UCSD-AML1 (cell line): Measurements from ENCODE around the gene SYNCRIP.
A peak's percentile ranks its signal among the peaks of the same experiment; 100 is the strongest.
"Not testable (repeated sequence)": the region's sequence is repeated elsewhere in the genome, so short reads cannot be mapped to it uniquely, and the experiment has no call there.

Source experiments
- DNase-seq: peaks from one replicate; lab custom pipeline; 2025; ENCODE audit not compliant: unreplicated experiment; lab: John Stamatoyannopoulos, UW

SYNCRIP gene

DNA sequence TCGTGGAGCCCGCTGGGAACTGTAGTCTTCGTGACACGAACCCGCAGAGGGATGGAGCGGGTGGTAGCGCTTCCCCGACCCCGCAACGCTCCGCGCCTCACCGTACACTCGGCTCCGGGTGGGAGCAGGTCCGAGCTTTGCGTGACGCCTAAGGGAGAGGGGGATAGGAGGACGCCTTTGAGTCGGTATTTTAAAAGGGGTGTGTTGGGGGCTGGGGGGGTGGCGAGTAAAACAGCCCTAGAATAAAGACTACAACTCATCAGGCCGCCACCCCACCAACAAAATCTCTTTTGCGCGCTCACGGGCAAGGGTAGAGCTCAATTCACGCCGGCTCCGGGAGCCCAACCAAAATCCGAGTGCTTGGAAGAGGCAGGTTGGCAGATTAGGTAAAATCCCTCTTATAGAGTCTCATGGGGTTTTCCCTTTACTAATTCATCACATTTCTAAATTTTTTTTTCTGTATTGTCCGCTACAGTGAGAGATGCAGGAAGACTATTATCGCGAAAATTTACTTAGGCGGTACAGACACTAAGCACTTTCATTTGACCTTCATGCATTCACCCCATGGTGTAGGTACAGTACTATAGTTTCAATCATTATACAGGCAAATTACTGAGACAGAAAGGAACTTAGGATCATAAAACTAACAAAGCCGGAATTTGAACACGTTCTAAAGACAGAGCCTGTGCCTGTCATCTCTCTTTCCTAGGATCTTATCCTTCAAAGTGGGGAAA, 48.3 kb downstream of the SYNCRIP start:
- no peak for DNase-seq

DNA sequence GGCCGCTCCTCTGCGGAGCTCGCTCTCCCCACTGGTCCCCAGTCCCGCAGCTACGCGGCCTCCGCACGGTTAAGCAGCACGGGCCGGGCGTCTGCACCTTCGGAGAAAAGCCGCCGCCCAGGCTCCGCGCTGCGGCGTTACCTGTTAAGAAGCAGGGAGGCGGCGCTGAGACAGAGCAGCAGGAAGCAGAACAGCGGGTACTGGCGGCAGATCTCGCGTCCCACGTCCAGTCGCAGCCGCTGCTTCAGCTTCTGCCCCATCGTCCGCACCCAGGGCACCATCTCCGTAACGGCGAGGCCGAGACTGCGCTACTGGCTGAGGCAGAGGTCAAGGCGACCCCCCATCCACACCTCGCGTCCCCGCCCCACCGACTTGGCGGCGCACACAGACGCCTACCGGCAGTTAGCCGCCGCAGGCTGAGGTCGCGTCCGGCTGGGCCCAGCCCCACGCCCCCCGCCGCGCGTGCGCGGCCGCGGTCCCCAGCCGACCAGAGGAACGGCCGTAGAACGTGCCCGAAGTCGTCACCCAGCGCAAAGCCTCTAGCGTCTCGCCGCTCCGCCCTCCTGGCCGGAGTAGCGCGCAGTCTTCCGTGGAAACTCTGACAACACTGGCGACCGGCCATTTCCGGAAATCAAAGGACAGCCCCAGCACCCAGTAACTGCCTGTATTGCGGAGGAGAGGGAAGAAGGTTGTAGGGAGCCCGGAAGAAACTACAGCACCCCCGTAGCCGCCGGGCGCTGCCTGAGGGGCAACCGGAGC, 49.1 kb downstream of the SYNCRIP start, which contains the start of gene SNX14:
SNX14 (minus strand) TSS at position 421 of the 759 bp plus-strand sequence; CDS start at position 281, 140 bp downstream.
- DNase-seq: peak; percentile 97

DNA sequence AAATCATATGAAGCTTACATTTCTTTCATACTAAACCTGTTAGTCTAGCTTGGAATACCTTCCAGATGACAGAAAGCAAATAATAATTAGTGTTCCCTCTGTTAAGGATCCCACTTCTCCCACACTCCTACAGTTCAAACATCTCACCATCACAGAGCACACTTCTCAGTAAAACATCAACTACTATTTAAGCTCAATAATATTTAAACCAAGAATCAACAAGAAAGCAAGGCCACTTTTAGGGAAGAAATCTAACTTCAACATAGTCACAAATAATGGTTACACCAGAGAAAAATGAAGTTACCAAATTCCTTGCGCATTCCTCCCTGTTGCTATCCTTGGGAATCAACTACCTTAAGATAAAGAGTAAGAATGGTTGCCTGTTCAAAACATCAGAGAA, 50.7 kb downstream of the SYNCRIP start:
- DNase-seq: no peak

DNA sequence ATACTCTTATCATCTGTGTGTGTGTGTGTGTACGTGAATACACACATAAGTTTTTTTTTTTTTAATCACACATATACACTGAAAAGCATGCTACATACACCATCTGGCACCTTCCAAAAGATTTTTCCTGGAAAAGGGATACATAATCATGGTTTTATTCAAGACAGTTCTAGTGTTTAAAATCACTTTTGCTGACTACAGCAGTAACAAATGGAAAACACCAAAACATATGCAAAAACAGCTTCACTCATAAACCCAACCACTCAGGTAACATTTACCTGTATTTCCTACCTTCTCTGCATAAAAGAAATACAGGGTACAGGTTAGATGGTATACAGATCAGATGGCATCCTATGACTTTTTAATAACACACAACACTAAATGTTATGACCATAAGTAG, 51.5 kb downstream of the SYNCRIP start:
- no peak for DNase-seq

DNA sequence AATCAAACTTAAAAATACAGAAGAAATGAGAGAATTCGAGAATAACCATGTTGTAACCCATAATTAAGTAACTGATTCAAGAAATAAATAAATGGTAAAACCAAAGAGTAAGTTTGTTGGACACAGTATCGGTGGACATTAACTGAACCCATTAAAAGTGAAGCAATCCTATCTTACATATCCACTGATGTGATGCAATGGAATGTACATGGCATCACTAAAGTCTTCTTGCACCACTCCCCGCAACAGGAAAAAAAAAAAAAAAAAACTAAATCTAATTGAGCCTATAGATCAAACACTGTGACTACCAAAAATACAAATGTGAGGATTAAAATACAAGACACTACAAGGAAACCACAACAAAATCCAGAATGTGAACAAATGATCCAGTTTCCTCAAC, 56.9 kb downstream of the SYNCRIP start:
- DNase-seq: no peak

DNA sequence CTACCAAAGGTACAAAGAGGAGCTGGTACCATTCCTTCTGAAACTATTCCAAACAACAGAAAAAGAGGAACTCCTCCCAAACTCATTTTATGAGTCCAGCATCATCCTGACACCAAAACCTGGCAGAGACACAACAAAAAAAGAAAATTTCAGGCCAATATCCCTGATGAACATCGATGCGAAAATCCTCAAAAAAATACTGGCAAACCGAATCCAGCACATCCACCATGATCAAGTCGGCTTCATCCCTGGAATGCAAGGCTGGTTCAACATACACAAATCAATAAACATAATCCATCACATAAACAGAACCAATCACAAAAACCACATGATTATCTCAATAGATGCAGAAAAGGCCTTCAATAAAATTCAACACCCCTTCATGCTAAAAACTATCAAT, 59.9 kb downstream of the SYNCRIP start:
- not testable (repeated sequence) for DNase-seq

DNA sequence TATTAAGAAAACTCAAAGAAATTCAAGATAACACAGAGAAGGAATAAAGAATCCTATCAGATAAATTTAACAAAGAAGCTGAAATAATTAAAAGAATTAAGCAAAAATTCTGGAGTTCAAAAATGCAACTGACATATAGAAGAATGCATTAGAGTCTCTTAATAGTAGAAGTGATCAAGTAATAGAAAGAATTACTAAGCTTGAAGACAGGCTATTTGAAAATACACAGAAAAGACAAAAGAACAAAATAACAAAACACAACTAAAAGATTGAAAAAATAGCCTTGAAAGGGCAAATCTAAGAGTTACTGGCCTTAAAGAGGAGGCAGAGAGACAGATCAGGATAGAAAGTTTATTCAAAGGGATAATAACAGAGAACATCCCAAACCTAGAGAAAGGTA, 61.1 kb downstream of the SYNCRIP start:
- no peak for DNase-seq

DNA sequence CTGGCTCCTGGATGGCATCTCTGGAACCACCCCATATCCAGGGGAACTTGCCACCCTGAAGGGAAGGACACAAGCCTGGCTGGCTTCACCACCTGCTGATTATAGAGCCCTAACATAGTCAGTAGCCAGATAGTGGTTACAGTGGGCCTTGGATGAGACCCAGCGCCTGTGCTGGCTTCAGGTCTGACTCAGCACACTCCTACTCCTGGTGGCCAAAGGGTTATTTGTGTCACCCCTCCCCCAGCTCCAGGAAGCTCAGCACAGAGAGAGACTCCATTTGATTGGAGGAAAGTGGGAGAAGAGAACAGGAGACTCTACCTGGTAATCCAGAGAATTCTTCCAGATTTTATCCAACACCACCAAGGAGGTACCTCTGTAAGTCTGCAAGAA, 61.8 kb downstream of the SYNCRIP start:
- no peak for DNase-seq

DNA sequence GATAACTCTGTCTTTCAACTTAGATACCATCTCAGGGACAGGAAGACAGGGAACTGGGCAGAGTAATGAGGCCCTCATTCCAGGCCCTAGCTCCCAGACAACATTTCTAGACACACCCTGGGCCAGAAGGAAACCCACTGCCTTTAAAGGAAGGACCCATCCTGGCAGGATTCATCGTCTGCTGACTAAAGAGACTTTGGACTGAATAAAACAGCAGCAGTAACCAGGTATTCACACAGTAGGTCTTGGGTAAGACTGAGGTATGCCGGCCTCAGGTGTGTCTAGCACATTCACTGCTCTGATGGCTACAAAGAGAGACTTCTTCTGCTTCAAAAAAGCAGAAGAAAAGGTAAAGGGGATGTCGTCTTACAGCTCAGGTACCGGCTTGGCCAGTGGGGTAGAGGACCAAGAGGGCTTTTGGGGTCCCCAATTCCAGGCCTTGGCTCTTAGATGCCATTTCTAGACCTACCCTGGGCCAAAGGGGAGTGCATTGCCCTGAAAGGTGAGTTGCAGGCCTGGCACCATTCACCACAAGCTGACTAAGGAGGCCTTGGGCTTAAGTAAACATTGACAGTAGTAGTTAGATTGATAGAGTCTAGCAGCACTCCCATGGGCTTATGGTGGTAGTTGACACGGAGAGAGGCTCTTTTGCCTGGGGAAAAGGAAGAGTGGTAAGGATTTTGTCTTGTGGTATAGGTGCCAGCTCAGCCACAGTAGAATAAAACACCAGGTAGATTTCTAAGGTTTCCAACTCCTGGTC, 62.4 kb downstream of the SYNCRIP start:
- no peak for DNase-seq

DNA sequence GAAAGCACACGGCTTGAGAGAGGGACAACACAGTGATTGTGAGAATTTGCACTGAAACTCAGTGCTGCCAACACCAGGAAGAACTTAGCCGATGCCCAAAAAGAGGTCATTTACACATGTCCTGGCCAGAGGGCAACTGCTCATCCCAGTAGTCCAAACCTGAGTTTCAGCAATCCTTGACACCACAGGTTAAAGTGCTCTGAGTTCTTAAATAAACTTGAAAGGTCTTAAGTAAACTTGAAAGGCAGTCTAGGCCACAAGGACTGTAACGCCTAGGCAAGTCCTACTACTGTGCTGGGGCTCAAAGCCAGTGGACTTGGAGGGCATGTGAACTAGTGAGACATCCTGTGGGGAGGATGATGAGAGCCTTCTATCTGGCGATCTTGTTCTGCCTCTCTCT, 63.1 kb downstream of the SYNCRIP start:
- no peak for DNase-seq

DNA sequence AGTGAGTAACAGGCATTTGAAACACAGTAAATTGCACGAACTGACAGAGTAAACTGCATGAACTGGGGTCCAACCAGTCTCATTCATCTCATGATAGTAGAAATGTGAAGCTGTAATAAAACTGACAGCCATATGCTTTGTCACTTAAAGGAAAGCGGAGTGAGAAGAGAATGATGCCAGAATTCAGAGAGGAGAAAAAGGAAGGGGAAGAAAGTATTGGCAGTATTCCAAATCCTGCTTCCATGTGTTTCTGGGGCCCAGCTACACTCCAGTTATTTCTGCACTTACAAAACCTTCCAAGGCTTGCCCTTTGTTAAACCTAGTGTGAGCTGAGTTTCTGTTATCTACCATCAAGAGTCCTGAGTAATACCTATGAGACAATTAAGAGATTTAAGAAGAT, 66.2 kb downstream of the SYNCRIP start:
- DNase-seq: no peak

DNA sequence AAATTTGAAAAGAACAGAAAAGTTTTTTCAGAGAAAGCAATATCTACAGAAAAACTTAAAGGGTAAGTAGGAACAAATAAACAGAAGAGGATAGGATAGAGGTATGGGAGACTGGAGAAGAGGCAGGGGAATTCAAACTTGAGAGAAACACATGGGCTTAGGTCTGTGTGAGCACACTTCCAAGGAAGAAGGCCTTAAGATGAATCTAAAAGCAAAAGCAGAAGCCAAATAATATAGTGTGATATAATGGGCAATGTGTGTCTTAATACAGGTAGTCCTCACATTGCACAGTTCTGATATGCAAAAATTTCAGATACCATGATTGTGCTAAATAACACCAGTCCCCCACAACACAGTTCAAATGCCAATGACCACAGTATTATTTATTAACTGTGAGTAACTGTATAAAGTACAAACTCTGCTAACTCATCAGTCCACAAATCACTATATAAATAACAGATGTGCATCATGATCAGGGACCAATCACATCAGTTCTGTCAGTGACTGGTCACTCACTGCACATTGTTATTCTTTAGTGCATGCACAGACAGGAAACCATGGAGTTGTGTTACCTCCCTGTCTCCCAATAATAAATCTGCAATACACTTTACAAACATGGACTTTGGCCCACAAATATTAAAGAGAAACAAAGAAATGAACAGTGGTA, 67.6 kb downstream of the SYNCRIP start:
- DNase-seq: no peak

DNA sequence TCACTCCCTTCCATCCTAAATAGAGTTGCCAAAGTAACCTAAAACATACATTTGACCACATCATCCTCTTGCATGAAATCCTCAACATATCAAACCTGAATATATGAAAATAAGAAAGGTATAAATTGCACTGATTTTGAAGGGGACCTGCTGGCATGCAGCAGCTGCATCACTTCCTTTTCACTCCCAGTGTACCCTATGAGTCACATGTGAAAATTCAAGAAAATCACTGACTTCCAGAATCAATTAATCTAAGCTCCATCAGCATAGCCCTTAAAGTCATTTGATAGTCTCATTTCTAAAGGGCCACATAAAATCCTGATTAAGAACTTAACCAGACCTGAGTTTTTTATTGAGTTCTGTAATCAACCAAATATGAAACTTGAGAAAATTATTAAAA, 73.4 kb downstream of the SYNCRIP start:
- DNase-seq: no peak

DNA sequence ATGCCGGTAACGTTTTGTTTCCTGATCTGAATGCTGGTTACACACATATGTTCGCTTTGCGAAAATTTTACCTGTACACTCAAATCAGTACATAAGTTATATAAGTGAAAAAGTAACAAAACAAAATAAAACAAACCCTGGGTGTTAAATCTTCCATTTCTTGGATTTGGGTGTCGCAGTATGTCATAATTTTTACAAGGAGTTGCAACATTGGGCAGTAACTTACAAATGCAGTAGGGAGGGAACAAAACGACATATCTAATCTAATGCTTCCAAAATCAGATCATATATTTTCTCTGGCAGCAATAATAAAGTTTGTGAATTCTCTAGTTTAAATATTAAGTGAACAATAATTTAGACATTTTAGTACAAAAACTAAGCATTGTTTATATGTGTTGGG, 74.3 kb downstream of the SYNCRIP start:
- no peak for DNase-seq

DNA sequence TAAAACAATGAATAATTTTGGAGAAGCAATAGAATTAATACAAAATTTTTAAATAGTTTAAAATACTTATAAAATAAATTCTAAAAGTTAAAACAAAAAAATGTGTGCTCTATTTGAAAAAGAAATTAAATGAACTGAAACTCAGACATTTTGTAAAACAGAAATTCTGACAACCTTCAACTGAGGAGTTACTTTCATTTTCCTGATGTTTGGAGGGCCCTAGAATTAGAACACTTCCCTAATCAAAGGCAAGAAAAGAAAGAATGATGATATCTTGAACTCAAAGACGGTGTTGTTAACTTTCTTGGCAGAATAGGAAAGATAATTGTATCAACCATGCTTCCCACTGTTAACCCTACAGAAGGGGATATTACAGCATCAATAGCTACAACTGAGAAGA, 77.0 kb downstream of the SYNCRIP start:
- no peak for DNase-seq

DNA sequence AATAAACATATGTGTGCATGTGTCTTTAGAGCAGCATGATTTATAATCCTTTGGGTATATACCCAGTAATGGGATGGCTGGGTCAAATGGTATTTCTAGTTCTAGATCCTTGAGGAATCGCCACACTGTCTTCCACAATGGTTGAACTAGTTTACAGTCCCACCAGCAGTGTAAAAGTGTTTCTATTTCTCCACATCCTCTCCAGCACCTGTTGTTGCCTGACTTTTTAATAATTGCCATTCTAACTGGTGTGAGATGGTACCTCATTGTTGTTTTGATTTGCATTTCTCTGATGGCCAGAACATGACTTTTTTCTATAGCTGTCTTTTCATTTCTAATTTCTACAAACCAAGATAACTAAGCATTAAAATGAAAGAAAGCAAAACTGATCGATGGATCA, 78.5 kb downstream of the SYNCRIP start:
- not testable (repeated sequence) for DNase-seq
